Stimulated activated CD4-positive, alpha-beta T cell treated with anti-CD3 and anti-CD28 coated beads, Interleukin-15, amount 100 ng/mL, for 1 hour (primary cell): ENCODE measurements around the gene UQCC5.

Source experiments
- DNase-seq, 2 donors: peaks; one replicate each; pipeline ENCODE4 v3.0.0-alpha.2; 2020; ENCODE audit warnings: low read depth in 1 of 2, low spot score in 1 of 2

UQCC5 gene, protein sequence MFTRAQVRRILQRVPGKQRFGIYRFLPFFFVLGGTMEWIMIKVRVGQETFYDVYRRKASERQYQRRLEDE

DNA sequence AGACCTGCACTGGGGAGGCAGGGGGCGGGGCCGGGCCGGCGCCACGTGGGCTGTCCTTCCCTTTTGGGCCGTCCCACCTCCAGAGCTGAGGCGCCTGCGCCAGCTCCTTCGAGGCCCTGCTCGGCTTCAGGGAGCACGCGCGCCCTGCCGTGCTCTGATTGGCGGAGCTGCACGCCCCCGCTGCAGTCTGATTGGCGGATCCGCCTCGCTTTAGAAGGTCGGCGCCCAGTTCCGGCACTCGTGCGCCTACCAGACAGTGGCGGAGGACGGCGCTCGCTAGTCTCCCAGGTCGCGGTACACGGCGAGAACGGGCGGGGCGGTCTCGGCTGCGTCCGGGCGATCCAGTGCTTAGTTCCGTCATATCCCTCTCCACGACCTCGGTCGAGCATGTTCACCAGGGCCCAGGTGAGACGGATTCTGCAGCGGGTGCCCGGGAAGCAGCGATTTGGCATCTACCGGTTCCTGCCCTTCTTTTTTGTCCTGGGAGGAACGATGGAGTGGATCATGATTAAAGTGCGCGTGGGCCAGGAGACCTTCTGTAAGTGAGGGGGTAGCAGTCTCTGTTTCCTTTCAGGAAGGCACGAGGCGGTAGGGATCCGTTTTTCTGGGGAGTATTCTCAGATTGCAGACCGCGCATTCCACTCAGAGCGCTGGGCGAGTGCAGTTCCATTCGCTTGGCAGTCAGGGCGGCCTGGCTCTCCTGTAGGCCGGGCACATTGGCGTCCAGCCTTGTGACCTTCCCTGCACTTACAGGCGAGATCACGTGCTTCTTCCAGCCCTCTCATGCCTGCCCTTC is at the start of gene UQCC5:
TSS of gene UQCC5 (plus strand) at position 237 of the 796 bp plus-strand sequence. CDS start at position 388, 151 bp downstream.
- DNase-seq = peak; percentile 94 to 96

DNA sequence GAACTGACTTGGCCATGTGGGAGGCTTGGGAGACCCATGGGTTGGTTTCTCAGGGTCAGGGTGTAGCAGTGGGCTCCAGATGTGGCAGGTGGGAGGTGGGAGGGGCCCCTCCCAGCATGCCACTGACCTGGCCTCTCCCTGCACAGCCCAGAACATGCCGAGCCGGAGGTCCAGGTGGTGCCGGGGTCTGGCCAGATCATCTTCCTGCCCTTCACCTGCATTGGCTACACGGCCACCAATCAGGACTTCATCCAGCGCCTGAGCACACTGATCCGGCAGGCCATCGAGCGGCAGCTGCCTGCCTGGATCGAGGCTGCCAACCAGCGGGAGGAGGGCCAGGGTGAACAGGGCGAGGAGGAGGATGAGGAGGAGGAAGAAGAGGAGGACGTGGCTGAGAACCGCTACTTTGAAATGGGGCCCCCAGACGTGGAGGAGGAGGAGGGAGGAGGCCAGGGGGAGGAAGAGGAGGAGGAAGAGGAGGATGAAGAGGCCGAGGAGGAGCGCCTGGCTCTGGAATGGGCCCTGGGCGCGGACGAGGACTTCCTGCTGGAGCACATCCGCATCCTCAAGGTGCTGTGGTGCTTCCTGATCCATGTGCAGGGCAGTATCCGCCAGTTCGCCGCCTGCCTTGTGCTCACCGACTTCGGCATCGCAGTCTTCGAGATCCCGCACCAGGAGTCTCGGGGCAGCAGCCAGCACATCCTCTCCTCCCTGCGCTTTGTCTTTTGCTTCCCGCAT is 49.2 kb upstream of the UQCC5 start:
- DNase-seq = no peak

DNA sequence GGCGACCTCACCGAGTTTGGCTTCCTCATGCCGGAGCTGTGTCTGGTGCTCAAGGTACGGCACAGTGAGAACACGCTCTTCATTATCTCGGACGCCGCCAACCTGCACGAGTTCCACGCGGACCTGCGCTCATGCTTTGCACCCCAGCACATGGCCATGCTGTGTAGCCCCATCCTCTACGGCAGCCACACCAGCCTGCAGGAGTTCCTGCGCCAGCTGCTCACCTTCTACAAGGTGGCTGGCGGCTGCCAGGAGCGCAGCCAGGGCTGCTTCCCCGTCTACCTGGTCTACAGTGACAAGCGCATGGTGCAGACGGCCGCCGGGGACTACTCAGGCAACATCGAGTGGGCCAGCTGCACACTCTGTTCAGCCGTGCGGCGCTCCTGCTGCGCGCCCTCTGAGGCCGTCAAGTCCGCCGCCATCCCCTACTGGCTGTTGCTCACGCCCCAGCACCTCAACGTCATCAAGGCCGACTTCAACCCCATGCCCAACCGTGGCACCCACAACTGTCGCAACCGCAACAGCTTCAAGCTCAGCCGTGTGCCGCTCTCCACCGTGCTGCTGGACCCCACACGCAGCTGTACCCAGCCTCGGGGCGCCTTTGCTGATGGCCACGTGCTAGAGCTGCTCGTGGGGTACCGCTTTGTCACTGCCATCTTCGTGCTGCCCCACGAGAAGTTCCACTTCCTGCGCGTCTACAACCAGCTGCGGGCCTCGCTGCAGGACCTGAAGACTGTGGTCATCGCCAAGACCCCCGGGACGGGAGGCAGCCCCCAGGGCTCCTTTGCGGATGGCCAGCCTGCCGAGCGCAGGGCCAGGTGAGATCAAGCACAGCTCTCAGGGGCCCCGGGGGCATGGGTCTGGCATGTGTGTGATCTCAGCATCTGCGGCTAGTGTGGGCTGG is 48.4 kb upstream of the UQCC5 start:
- DNase-seq = no peak

DNA sequence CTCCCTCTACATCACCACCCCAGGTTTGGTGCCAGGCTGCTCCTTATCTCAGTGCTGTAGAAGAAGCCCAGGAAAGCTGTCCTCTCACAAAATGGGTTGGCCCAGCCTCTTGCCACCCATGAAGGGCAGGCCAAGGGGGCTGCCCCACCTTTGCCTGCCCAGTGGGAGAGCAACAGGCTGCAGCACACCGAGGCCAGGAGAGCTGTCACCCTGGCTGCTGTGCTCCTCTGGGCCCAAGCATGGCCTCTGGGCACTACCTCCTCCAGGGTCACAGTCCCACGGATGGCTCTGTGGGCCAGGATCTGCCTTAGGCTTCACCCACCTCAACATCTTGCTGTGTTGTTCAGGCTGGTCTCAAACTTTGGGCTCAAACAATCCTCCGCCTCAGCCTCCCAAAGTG is 47.7 kb upstream of the UQCC5 start:
- no peak for DNase-seq

DNA sequence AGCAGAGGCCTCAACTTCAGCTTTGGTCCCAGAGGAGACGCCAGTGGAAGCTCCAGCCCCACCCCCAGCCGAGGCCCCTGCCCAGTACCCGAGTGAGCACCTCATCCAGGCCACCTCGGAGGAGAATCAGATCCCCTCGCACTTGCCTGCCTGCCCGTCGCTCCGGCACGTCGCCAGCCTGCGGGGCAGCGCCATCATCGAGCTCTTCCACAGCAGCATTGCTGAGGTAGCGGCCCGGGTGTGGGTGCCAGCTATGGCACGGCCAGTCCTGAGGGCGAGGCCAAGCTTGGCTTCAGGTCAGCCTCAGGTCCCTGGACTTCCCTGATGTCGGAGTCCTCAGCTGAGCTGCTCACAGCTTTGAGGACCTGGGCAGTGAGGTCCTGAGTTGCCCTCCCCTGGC is 47.0 kb upstream of the UQCC5 start:
- no peak for DNase-seq

DNA sequence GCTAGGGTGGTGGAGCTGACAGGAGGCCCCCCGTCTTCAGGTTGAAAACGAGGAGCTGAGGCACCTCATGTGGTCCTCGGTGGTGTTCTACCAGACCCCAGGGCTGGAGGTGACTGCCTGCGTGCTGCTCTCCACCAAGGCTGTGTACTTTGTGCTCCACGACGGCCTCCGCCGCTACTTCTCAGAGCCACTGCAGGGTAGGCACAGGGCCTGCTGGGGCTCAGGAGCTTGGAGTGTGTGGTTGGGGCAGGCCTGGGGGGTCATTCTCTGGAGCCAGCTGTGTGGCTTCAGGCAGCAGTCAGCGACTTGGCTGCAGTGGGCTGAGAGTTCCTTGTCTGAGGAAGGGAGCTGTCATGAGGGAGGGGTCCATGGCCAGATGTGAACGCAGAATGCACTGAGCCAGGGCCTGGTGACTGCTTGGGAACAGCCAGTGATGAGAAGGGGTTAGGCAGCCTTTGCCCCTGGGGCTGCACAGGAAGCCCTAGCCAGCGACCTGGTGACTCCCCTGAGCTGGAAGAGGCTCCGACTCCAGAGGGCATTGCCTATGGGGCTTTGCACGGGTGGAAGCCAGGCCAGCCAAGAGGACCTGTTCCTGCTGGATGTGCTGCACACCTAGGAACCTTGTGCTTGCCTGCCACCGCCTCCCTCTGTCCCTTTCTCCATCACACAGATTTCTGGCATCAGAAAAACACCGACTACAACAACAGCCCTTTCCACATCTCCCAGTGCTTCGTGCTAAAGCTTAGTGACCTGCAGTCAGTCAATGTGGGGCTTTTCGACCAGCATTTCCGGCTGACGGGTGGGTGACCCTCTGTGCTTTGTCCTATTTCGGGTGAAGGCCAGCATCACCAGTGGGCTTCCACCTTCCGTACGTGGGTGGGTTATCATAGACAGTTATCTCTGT is 46.1 kb upstream of the UQCC5 start:
- DNase-seq = no peak

DNA sequence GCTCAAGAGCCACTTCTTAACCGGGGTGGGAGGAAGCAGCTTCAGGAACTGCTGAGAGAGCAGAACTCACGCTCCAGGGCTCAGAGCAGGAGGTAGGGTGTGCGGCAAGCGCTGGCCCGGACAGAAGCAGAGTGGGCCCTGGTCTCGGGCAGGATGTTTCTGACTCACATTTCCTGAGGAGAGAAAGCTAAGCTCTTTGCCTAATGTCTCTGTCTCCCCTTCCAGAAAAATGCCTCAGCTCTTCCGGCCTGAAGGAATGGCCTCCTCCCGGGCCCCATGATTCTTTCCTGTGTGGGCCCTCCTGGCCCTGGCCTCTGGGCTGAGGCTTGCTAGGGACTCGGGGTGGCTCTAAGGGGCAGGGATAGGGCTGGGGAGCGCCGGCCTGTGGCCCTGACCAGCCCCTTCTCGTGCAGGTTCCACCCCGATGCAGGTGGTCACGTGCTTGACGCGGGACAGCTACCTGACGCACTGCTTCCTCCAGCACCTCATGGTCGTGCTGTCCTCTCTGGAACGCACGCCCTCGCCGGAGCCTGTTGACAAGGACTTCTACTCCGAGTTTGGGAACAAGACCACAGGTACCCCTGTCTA is 45.4 kb upstream of the UQCC5 start:
- DNase-seq = no peak

DNA sequence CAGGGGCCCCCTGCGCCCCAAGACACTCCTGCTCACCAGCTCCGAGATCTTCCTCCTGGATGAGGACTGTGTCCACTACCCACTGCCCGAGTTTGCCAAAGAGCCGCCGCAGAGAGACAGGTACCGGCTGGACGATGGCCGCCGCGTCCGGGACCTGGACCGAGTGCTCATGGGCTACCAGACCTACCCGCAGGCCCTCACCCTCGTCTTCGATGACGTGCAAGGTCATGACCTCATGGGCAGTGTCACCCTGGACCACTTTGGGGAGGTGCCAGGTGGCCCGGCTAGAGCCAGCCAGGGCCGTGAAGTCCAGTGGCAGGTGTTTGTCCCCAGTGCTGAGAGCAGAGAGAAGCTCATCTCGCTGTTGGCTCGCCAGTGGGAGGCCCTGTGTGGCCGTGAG is 44.3 kb upstream of the UQCC5 start:
- DNase-seq = no peak

DNA sequence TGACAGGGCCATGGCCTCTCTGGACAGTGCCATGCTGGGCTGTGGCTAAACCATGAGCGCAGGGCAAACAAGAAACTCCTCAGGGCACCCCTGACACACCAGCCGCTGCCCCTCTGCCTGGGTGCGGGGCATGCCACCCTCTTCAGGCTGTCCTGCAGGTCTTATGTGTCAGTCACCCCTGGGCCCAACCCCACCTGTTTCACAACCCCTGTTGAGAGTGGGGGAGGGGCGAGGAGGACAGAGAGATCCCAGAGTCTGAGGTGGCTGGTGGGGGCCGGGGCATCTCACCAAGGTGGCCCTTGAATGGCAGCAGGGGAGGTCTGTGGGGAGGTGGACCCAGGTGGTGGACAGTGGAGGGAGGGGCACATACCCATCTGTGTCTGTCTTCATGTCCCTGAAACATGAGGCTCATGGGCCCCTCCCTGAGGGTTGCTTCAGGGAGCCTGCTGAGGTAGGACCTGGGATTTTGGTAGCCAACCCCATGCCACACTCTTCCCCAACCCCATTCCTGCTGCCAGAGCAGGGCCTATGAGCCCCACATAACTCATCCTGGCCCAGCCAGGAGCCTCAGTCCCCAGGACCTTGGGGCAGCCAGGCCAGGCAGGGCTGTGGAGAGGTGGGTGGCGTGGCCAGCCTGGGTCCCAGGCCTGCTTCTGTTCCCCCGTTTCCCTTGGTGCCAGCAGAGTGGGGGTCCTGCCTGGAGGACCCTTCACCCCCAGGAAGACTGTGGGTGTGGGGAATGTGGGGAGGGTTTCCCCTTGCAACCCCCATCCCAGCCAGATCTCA is 43.0 kb upstream of the UQCC5 start:
- DNase-seq = no peak

DNA sequence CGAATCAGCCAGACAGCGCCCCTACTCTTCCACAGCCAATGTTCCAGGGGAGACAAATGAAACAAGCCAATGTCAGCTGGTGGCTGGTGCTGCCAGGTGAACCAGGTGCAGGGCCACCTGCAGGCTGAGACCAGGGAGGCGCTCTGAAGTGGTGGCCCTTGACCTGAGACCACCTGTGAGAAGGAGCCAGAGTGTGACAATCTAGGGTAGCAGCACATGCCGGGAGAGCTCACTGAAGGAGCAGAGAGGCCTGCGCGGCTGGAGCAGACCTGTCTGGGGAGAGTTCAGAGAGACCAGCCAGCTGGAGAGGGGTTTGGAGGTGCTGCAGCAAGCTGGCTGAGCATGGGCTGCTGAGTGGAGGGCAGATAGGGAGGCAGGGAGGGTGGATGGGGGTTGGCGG is 42.0 kb upstream of the UQCC5 start:
- DNase-seq = no peak

DNA sequence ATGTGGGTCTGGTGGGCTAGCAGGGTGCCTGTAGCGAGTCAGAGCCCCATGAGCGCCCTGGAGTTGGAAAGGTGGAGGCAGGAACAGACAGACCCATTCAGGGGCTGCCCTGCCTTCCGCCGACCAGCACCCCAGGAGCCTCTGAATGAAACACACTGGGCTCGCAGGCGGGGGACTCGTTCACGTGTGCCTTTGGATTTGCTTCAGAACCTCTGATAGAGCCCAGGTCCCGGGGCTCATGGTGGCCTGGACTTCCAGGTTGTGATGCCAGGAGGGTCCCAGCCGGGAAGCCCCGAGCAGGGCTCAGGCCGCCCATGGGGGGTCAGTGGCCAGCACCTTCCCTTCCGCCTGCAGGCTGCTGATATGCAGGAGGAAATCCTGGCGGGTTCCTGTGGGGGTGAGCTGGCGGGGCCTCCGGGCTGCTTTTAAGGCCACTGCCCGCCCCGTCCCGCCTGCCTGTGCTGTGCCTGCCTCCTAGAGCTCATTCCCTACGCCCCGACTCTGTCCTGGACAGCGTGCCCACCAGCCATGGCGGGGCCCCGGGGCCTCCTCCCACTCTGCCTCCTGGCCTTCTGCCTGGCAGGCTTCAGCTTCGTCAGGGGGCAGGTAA is 41.4 kb upstream of the UQCC5 start, which contains the start of gene STAB1:
TSS of gene STAB1 (plus strand) at position 453 of the 610 bp plus-strand sequence. CDS start at position 529, 76 bp downstream.
- DNase-seq = no peak

DNA sequence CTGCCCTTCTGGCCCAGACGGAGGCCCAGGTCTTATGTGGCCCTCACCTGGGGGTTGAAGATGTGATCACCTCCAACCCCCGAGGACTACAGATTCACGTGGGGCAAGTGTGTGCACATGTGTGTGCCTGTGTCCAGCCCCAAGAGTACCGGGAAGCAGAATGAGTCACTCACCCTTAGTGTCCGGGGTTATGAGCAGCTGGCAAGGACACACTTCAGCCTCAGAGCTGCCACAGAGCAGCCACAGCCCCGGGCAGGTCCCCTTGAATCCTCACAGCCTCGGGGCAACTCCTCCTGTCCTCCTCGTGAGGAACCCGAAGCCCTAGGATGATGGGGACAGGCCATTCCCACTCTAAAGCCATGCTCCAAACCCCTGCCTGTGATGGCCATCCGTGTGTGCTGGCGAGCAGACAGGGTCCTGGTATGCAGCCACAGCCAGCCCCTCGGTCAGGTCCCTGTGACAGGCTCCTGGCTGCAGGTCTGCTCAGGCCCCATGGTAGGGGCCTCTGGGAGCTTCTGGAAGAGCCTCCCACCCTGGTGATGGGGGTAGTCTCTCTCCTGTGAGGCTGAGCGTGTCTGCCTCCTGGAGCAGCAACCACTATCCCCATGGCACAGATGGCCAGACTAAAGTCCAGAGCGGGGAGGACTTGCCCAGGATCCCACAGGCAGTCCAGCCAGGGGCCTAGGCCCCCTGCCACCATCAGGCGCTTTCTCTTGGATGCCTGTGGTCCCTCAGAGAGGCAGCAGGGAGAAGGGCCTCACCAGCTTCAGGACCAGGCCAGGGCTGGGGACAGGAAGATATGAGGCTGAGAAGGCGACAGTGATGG is 40.4 kb upstream of the UQCC5 start:
- no peak for DNase-seq

DNA sequence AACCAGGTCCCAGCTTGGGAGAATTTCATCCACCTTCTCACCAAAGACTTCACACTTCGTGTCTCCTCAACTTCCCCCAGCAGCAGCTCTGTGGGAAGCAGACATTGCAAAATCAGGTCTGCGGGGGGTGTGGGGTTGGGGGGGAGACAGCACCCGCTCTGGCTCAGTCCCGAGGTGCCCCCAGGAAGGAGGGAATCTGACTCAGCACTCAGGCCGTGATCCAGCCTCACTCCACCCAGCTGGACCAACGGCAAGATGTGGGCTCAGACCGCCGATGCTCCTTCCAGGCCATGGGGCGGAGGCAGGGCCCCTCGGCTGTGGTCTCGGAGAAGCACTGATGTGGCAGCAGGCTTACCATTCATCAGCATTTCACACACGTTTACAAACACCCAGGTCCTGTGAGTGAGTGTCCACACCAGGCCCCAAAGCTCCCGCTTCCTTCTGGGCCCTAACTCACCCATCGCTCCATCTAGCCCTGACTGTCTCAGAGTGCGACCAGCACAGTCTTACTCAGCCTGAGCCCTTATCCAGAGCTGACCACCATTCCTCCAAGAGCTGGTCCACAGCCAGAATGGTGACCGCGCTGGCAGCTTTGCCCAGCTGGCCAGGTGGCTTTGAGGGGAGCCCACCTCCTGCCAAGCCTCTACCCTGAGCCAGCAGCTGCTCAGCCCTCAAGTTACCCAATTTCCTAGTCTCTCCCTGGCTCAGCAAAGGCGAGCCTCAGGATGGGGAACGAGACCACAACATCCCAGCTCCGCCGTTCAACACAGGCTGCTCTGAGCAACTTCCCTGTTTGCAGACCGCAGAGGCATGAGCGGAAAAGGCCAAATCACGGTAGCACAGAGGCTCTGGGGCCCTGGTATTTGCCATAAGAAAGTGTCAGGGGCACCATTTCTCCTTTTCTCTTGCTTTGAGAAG is 38.0 kb upstream of the UQCC5 start:
- DNase-seq = no peak

DNA sequence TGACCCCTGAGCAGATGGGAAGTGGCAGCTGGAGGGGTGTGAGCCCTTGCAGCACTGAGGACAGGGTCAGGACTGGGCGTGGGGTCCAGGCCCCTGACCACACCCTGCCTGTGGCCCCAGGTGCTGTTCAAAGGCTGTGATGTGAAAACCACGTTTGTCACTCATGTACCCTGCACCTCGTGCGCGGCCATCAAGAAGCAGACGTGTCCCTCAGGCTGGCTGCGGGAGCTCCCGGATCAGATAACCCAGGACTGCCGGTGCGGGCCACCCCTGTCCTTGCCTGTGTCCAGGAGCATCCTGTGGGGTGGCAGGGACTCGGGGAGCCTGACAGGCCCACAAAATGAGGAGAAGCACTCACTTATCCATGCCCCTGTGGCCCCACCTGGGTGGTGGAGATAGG is 35.4 kb upstream of the UQCC5 start:
- DNase-seq = no peak

DNA sequence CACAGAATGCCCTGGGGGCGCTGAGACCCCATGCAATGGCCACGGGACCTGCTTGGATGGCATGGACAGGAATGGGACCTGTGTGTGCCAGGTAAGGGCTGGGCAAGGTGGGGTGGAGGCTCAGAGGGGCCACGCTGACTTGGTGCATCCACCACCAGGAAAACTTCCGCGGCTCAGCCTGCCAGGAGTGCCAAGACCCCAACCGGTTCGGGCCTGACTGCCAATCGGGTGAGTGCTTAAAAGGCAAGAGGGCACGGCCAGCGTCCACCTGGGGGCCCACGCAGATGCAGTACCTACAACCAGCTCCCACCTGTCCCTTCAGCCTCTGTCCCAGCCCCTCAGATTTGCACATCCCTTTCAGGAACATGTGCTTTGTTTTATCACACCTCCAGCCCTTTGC is 34.4 kb upstream of the UQCC5 start:
- no peak for DNase-seq

DNA sequence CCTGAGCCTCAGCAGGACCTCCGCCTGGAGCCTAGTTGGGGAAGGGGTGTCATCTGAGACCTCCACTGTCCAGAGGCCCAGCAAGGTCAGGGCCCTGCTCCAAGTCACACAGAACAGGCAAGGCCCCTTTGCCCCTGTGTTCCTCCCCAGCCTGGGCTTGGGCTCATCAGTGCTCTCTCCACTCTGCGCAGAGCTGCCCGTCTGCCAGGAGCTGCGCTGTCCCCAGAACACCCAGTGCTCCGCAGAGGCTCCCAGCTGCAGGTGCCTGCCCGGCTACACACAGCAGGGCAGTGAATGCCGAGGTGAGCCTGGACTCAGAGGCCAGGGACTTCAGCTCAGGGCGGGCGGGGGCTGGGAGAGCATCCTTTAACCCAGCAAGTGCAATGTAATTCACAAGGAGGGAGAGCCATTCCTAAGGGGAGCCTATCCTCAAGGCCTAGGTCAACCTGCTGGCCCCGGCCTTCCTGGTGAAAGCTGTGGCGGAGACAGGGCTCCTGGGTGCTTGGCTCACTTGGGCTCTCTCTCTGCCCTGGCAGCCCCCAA is 33.5 kb upstream of the UQCC5 start:
- DNase-seq = no peak
